HG03097 (cell line): ENCODE data around the gene PLCB1.
A peak's percentile ranks its signal among the peaks of the same experiment; 100 is the strongest.

Experiments
- ATAC-seq: cut with Tn5 transposase; IDR thresholded peaks from one replicate; pipeline ENCODE4 v1.9.1; 2021; ENCODE audit not compliant: unreplicated experiment, low FRiP score

Gene PLCB1

DNA sequence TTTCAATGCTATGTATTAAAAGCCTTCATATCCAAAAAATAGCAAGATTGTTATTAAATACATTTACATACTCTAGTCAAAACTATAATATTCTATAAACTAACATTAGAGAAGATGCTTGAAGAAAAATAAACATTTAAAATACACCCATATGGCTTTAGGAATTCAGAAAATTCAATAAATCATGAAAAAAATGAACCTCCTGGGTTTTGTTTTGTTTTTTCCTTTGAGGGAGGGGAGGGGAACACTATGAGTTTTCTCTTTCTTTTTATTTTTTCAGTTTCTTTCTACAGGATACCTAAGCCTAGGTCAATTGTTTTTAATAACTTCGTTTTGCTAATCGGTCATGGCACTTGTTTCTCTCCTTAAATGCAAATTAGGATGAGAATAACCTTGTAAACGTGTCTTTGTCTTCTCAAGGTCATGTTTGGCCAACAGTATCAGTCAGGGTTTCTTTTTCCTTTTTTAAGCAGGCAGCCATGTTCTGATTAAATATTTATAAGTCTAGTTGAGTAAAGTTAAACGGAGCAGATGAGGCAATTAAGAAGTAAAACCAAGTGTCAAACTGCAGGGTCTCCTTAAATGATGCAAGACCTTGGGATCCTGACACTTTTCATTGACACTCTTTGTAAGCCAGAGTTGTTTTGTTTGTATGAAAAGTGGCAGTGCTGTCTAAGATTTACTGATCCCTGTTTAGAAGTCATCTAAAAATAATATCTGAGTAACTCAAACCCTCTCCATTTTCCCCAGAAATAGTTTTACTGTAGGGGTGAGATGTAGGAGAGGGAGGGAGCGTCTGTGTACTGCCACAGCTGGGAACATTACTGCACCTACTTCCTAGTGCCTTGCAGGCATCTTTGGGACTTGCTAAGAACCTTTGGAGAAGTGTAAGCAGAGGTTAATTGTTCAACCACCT is 392.3 kb downstream of the PLCB1 start:
- ATAC-seq, result no peak

DNA sequence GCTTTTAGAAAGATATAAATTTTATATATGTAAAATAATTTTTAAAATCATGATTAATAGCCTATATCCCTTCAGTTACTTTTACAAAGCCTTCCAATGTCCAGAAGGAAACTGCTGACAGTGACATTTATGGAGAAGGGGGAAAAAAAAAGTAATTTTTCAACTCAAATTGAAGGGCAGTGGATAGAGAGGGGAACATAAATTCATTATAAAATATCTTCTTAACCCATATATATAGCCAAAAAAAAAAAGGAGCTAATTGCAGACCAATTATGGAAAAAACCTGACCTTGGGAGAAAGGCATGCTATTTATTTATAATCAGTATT is 392.9 kb downstream of the PLCB1 start:
- ATAC-seq, result no peak

DNA sequence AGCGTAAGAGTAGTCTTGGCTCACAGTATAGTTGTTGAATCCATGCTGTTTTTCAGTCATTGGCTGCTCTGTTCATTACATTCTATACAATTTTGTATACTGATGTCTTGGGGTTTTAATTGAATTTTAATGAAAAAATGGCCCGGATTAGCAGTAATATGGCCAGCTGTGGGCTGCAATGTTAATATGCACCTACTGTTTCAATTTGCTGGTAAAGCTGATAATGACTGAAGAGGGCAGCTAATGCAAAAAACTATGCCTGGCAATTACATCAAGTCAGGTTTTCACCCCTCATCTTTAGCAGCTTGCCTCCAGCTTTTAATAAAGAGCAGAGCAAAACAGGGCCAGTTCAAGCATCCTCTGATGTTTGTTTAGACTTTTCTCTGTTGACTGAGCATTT is 394.5 kb downstream of the PLCB1 start:
- no peak for ATAC-seq

DNA sequence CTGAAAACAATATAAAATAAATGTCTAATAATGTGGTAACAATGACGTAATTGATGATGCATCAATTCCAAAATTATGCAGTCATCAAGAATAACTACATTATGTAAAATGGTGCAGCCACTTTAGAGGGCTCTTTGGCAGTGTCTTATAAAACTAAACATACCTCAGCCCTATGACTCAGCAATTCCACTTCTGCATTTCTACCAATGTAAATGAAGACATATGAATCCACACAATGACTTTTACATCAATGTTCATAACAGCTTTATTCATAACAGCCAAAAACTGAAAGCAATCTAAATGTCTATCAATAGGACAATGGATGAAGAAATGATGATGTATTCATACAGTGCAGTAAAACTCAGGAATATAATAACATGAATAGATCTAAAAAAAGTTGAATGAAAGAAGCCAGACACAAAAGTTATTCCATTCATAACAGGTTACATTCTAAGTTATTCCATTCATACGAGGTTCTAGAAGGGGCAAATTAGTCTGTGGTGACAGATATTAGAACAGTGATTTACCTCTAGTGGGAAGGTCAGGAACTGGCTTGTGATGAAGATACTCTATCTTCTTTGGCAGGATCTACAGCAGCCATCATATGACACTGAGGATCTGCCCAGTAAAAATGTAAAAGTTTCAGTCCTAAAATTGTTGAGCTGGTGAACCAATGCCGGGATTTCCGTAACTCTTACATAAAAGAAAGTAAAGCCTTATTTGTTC is 396.1 kb downstream of the PLCB1 start:
- peak; percentile 61 for ATAC-seq

DNA sequence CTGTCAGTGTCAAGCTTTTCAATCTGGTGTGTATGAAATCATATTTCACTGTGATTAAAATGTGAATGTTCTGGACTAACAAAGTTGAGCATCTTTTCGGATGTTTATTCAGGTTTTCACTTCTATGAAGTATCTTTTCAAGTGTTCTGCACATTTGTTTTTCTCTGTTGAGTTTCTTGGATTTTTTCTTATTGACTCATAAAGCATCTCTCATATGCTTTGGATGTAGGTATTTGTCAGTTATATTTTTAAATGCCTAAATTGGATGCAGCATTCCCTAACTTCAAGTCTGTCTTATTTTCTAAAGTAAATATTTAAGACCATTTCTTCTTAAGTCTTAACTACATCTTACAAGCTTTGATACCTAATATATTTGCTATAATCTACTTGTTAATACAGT is 398.0 kb downstream of the PLCB1 start:
- no peak for ATAC-seq

DNA sequence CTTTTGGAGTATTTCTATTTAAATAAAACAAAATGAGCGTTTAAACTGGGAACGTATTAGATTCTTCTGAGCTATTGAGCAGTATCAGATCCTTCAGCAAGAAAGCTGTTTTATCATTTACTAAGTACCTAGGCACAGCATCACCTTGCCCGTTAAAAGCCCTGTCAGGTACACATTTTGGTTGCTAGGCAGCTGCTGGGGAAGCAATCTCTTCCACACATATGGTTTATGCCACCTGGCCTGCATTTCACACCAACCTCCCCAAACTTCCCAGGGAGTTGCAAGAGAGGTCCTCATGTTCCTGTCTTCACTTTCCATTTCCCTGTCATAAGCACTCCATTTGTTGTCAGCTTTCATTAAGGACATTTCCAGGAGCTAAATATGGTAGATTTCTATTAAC is 400.1 kb downstream of the PLCB1 start:
- ATAC-seq, result no peak

DNA sequence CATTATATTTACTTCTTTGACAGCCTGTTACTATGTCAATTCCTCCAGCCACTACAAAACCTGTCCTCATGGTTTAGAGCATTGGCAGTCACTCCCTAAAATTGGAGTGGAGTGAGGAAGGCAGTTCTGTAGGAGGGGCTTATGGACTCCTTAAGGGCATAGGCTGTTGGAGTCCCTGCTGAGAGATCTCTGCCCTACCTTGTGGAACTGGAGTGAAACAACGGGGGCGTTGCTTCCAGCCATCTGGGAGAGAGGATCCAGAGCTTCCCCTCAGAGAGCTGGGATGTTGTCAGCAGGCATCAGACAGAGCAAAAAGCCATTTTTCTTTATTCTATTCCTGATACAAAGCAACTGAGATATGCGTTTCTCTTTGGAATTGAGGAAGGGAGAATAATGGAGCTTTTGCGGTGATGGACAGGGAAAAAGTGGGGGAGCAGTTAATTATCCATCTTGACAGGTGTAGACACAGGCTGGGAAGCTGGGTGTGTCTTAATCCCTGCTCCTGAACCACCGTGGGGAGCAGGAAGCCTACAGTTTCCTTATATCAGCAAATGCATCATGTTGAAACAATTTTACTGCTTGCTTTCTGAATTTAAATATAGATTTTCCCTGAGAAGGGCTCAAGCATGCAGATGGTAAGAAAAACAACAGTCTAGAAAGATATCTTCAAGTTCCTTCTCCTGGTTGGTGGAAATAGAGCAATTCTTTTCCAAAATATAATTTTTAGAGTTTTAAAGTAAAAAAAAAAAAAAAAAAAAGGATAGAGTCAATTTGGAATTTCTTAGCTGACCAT is 402.5 kb downstream of the PLCB1 start:
- ATAC-seq, result no peak

DNA sequence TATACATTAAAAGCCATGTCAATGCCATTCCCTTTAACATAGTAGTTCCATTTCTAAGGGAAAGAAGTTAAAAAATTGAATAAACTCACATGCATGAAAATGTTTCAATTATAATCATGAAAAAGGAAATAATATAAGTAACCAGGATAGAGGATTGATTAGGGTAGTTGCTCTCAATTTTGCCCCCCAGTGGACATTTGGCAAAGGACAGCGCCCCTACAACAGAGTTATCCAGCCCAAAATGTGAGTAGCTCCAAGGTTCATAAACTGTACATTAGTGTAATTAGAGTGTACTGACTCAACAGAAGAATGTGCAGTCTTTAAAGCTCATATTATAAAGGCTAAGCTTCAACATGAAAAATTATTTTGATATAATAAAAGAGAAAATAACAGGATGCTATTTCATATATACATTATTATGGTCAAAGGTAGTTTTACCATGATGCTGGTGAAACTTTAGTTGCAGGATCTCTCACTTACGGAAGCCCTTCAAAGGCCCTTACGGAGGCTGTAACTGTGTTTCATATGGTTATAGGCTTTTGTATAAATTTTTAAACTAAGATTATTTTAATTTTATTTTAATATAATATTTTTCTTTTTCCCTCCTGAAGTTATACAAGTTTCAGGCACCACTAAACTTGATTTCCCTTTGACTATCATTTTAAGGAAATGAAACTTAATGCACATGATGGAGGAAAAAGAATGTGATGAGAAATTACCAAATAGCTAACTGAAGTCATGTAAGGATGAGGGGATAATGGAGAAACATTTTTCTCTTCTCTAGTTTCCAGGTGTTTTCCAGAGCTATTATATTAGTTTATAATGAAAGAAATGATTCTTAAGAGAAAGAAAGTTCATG is 403.6 kb downstream of the PLCB1 start:
- ATAC-seq, result no peak

DNA sequence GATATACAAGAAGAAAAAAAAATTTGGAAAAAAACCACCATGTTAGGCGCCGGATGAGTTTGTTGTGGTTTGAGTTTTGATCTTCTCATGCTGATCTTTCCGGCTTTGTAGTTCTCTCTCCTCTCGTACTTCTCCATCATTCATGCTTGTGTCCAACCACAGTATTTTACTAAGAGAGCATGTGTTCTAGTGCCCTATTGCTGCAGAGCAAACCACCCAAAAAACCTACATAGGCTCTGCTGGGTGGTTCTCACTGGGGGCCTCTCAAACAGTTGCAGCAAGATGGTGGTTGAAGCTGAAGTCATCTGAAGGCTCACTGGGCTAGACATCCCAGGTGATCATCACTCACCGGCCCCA is 404.2 kb downstream of the PLCB1 start:
- ATAC-seq, result no peak

DNA sequence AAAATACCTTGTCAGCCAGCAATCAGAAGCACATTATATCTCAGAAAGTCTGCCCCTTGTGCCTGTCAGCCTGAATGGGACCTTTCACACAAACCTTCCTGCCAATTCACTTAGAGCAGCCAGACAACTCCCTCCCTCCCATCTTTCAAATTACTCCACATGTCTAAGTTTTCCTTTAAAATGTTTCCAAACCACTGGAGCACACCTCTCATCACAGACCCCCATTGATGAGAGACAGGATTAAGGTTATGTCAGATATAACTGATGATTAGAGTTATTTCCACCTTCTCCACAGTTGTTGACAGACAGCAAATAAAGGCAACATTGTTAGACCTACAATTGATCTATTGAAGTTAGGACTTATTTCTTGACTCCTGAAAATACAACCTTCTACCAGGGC is 408.4 kb downstream of the PLCB1 start:
- ATAC-seq, result no peak

DNA sequence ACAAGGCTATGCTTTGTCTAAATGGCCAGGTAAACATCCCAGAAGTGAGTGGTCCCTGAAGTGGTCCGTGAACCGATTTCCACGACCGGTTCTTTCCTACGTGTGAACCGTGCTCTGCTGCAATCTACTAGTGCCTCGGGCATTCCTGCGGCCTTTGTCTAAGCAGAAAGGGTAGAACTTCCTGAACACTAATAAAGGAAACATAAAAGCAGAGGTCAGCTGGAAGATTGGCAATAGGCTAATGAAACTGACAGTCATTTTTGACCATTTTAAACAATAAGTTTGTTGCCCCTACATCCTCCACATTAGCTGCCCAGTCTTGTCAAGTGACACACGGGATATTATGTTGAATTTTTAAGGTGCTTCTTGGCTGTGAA is 410.0 kb downstream of the PLCB1 start:
- no peak for ATAC-seq

DNA sequence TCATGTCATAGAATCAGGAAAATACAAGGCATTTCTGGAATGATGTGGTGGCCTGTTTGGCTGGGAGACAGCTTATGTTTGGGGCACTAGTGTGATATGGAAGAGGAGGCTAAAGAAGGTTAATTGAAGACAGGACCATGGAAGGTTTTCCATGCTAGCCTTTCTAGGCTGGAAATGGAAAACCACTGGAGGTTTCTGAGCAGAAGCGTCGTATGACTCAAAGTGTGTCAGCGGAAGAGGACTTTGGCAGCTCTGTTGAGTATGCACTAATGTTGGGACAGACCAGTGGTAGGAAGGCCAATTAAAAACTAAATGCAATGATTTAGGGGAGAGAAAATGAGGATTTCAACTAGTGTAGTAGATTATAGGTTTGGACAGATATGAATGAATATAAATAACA is 413.1 kb downstream of the PLCB1 start:
- no peak for ATAC-seq

DNA sequence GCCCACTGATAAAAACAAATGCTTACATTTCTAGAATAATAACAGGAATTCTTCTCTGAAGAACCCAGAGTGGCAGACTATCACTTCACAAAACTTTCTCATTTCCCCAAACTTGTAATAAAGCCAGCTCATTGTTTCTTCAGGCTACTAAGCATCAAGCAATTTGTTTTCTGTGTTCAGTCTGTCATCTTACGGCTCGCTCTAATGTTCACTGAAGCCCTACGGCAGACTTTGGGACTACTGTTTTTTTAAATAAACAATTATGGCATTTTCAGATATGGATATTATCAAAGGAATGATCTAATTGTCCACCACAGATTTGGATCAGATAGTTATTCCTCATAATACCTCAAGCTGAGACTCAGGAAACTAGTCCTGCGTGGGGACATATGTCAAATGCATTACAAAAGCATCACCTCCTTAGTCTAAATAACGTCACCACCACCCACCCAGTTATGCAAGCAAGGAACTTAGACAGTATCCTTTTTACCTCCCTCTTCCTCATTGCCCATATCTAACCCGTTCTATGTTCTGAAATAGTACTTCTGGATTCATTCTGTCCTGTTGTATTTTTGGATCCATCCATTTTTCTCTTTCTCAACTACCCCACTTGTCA is 415.1 kb downstream of the PLCB1 start:
- no peak for ATAC-seq

DNA sequence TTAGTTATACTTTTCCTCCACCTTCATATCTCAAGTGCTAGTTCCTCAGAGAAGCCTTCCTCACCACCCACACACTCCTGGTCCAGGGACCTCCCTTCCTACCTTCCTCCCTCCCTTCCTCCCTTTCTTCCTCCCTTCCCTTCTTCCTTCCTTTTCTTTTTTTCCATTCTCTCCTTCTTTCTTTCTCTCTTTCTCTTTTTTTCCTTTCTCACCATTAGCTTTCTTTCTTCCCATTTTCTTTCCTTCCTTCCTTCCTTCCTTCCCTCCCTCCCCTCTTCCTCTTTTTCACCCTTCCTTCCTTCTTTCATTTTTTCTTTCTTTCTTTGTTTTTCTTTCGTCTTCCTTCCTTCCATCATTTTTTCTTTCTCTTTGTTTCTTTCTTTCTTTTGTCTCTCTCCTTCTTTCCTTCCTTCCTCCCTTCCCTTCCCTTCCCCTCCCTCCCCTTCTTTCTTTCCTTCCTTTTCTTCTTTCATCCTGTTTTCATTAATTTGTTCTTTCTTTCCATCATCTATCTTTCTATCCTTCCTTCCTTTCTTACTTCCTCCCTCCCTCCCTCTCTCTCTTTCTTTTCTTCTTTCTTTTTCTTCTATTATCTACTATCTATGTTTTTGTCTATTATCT is 416.0 kb downstream of the PLCB1 start:
- no peak for ATAC-seq

DNA sequence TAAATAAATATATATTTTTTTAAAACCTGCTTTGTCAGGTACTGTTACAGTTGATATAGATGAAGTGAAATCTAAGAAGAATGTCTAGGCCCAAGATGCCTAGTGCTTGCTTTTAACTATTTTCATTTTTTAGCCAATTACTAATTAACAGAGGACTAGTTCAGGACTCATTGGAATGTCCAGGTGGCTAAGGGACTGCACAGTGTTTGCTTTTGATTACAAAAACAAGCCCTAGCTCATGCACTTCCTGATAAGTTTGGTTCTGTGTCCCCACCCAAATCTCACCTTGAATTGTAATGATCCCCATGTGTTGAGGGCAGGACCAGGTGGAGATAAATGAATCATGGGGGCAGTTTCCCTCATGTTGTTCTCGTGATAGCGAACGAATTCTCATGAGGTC is 417.1 kb downstream of the PLCB1 start:
- no peak for ATAC-seq

DNA sequence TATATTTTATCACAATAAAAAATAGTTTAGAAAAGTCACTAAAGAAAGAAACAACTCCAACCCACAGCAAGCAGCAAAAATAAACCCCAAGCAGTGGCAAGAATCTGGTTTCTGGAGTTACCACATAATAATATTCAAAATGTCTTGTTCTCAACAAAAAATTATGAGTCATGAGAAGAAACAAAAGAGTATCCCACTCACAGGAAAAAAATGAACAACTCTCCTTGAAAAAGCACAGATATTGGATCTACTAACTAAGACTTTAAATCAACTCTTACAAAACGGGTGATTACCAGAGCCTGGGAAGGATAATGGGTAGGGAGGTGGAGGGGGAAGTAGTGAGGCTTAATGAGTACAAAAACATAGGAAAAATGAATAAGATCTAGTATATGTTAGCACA is 425.6 kb downstream of the PLCB1 start:
- ATAC-seq, result no peak

DNA sequence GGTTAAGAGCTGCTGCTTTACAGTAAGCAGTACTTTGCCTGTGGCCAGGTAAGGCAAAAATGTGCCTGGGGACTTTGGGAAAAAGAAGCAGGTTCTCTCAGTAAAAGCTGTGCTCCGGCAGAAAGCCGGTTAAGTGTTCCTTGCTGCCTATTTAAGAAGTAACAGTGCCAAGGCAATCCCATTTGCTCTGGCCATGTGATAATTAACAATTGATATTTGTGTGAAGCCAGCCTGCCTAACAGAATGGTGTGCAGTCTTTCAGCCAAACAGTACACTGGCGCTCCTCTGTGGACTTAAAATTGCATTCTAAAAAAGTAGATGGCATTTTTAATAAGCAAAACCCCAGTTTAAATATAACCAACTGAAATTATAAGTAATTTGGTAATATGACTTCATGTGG is 430.3 kb downstream of the PLCB1 start:
- ATAC-seq, result no peak

DNA sequence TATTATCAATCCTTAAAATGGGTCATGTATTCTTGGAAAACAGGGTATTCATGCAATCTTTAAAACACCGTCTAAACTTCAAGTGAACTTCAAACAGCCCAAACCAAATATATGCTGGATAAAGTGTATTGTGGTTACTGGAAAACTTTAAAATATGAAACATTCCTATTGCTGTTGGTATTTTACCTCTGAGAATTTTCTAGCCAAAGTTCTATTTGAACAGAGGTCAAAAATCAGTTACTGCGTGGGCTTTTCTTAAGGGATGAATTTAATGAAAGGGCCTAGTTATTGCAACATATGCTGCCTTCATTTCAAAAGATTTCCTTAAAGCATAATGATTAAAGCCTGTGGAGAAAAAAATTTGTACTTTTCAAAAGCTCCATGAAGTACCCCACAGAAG is 436.0 kb downstream of the PLCB1 start:
- ATAC-seq, result no peak

DNA sequence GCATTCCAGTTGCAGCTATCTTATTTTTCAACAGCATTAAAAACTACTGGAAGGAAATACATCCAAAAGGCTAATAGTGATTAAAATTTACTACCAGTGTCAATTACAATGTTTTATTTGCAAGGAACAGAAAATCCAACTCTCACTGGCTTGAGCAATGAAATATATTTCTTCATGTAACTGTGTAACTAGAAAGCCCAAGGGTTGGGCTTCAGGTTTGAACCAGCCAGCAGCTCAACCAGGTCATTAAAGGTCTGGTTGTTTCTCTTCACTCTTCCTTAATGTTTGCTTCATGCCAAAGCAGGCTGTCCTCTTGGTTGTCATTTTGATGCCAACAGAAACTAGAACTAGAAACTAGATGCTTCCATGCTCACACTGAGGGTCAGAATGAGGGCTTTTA is 437.7 kb downstream of the PLCB1 start:
- ATAC-seq, result no peak

DNA sequence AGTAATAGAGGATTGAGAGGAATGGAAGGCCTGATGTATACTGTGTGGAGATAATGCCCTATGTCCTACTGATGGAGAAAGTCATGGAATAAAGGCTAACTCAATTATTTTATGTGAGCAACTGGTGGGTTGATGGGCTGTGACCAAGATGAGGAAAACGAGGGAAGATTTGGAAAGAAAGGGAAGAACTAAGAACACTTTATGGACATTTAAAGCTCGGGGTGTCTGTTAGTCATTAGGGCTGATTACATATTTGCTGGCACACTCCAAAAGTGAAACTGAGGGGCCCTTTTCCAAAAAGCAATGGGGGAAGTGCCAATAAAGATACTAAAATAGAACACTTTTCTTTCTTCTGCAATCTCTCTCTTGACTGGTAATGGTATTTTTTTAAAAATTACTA is 439.5 kb downstream of the PLCB1 start:
- ATAC-seq, result no peak
